ENCODE measurements around the gene SCAF8.
"Not testable (repeated sequence)": the region's sequence is repeated elsewhere in the genome, so short reads cannot be mapped to it uniquely, and the experiment has no call there.

The SCAF8 gene

DNA sequence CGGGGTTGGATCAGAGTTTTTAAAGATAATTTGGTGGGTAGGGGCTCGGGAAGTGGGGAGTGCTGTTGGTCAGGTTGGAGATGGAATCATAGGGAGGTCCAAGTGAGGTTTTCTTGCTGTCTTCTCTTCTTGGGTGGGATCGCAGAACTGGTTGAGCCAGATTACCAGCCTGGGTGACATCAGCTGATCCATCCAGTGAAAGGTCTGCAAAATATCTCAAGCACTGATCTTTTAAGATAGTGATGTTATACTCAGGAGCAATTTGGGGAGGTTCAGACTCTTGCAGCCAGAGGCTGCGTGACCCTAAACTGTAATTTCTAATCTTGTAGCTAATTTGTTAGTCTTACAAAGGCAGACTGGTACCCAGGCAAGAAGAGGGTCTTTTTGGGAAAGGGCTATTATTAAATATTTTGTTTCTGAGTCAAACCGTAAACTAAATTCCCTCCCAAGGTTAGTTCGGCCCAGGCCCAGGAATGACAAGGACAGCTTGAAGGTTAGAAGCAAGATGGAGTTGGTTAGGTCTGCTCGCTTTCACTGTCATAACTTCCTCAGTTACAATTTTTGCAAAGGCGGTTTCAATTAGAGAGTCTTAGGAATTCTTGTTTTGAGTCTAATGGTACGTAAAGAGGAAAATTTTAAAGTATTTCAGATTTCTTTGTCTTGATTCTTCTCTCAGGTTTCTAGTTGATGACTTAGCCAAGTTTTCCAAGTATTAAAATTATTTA is 53.1 kb downstream of the SCAF8 start:
- no peak for DNase-seq

DNA sequence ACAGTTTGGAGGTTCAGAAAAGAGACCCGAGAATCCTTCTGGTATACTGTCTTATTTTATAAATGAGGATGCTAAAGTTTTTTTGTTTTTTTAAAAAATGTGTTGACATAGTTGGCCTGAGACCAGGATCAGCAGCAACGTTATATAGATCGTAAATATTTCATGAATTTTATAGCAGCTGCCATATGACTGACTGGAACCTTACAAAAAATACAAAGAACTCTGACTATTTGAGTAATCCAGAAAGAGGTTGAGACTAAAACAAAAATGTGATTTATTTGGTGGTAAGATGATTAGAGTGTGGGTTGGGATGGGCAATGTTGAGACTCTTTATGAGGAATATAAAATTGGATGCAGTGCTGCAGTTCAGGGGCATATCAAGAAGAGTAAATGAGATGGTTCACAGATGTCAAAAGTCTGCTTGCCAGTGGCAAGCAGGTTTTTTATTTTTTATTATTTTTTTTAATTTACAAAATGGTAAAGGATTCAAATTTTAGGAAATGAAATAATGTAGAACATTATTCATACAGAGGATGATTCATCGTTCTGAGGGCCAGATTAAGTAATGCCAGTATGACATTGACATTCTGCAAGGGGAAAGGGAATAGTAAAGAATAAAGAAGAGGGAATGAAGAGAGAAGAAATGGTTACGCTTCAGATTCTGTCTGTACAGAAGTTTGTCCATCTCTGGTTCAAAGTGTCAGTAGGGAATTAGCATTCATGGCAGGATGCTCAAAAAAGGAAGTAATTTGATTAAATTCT is 58.5 kb downstream of the SCAF8 start:
- no peak for DNase-seq

DNA sequence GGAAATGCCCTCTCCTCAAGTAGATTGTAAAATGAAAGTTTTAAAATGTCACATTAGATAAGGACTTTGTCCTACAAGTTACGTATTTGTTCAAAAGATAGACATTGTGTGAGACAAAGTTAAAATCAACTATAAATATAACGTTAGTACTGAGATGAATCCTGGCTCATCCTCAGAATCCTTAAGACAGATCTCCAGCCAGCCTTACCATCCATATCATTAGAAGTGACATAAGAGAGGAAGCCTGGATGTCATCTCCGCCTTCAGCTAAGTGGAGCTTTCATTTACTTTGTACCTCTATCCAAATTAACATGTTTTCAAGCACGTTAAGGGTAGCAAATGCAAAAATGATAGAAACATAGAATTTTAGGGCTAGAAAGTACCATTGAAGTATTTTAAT is 59.1 kb downstream of the SCAF8 start:
- no peak for DNase-seq

DNA sequence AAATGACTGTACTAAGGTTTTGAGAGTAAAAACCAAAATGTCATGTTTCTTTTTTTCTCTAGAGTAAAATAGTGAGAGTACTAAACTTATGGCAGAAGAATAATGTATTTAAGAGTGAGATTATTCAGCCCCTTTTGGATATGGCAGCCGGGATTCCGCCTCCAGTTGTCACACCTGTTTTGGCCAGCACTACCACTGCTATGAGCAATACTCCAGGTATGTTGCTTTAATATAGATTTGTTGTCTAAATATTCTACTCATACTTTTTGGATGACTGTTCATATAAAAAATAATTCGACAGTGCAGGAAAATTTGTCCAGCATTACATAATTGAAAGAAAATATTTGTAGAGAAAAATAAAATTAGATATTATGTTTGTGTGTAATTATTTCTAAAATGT is 59.5 kb downstream of the SCAF8 start:
- no peak for DNase-seq

DNA sequence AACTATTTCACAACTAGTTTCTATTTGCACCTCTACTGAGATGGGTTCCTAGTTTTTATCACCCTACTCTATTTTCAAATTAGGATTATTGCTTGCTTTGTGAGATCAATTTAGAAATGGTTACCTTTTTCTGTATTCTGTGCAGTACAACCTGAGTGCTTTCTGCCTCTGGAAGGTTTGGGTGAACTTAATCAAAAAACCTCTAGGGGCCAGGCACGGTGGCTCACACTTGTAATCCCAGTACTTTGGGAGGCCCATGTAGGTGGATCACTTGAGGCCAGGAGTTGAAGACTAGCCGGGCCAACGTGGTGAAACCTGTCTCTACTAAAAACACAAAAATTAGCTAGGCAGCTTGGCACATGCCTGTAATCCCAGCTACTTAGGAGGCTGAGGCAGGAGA is 63.3 kb downstream of the SCAF8 start:
- DNase-seq = no peak

DNA sequence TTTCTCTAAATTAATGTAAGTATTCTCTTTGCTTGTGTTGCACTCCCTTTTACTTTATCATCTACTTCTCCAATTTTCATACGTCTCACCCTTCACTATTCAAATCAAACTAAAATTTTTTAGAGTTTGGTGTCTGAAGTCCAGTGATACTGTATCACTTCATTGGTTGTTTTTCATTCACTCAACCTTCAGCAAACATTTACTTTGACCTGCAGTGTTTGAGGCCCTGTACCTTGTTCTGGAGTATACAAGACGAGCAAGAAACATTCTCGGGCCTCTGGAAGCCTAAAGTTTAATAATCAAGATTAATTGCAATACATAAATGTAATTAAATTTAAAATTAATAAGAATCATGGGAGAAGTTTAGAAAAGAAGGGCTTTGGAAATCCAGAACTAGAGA is 64.6 kb downstream of the SCAF8 start:
- DNase-seq = no peak

DNA sequence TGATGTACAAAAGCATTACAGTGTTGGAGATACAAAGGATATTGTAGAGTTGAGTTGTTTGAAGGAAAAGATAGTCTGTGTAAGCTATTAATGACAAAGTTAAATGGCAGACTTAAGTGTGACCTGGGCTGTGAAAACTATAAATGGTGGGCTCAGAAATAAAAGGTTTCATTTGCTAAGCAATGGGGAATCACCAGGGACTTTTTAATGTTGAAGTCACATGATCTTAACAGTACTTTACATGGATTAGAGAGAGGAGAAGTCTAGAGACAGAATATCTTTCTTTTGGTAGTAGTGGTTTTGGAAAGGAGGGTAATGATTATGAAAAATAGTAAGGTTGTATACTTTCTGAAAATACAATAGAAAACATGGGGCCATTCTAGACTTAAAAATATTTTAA is 67.1 kb downstream of the SCAF8 start:
- no peak for DNase-seq

DNA sequence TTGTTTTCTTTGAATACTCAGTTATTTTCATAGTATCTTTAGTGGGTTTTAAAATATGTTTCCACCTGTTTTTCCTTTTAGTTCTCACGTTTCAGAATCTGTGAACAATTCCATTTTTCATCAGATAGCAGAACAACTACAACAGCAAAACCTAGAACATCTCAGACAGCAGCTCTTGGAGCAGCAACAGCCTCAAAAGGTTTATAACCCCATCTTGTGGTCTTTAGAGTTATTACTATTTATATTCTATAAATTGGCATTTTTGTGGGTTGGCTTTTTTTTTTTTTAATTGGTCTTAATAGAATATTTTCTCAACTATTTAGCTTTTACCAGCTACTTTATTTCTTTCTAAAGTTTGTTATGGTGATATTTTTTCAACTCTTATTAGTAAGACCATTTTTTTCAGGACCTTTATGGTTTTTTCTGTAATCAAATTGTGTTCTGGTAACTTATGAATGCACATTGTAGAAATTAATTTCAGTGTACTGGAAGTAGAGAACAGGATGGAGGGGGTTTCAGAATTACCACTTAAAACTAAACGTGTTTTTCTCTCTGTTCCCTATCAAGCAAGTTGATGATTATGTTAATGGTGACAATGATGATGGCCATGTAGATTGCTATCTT is 72.2 kb downstream of the SCAF8 start:
- no peak for DNase-seq

DNA sequence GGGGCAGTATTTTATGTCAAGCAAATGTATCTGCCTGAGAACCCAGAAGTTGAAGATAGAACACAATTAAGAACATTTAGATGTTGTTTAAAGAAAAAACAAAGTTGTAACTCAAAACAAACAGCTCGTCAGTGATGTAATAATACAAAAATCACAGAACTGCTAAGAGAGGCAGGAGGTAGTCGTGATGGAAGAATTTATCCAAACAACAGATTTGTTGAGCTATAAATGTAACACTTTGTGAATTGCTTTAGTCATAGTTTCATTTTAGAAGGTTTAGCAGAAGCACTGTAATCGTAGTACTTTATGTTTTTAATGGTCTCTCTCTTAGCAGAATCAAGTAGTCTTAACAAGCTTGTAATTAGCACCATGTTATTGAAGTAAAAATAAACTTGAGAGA is 73.6 kb downstream of the SCAF8 start:
- DNase-seq = no peak

DNA sequence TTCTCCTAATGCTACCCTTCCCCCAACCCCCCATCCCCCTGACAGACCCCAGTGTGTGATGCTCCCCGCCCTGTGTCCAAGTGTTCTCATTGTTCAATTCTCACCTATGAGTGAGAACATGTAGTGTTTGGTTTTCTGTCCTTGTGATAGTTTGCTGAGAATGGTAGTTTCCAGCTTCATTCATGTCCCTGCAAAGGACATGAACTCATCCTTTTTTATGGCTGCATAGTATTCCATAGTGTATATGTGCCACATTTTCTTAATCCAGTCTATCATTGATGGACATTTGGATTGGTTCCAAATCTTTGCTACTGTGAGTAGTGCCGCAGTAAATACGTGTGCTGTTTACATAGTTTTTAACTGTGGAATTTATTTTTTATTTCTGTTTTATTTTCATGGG is 78.4 kb downstream of the SCAF8 start:
- DNase-seq = not testable (repeated sequence)

DNA sequence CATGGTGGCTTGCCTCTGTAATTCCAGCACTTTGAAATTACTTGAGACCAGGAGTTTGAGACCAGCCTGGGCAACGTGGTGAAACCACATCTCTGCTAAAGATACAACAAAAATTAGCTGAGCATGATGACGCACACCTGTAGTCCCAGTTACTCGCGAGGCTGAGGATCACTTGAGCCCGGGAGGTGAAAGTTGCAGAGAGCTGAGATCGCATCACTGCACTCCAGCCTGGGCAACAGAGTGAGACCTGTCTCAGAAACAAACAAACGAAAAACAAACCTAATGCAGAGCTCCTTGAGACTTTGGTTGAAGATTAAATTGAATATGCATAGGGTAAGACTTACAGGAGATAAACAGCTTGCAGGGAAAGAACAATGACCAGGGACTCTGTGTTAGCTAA is 80.8 kb downstream of the SCAF8 start:
- peak; percentile 5 for DNase-seq

DNA sequence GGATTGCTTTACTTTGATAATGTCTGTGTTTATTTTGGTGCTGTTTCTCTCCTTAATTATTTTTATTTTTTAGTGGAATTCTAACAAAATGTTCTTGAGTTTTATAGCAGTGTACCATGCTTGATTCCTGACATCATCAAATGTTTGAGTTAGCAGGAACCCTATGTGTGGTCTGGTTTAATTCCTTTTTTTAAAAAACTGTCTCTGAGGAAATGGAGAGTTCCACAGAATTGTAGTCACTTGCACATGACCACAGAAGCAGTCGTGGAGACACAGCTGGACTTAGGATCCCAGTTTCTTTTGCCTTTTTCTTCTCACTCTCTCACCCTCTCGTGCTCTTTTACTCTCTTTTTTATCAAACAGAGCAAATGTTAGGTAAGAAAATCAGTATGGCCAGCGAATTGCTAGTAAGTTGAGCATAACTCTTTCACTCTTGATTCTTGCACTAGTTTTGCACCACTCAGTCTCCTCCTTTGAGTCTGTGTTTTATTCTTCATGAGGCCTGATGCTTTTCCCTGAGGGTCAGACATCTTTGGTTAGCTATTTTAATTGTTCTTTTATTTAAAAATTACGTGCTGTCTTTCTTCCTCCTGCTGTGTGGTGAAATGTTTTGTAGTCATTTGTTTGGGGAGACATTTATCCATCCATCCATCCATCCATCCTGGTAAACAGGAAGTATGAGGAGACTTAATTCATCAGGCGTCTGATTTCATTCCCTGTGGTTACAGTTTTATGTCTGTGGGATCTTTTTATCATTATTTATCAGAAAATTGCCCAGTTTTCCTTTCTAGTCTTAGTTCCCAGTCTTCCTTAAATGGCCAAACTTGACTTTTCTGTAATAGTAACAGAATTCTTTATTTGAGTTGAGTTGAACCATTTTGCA is 83.0 kb downstream of the SCAF8 start:
- DNase-seq = no peak

DNA sequence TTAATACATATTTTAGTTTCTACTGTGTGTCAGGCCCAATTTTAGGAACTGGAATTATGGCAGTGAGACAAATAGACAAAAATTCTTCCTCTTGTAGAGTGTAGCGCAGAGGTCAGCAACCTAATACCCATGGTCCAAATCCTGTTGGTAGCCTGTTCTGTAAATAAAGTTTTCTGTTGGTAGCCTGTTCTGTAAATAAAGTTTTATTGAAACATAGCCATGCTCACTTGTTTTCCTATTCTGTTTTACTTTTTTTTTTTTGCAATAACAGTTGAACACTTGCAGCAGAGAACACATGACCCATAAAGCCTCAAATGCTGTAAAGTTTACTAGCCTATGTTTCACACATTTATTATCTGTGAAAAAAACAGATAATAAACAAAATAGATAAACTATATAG is 87.9 kb downstream of the SCAF8 start:
- DNase-seq = no peak

DNA sequence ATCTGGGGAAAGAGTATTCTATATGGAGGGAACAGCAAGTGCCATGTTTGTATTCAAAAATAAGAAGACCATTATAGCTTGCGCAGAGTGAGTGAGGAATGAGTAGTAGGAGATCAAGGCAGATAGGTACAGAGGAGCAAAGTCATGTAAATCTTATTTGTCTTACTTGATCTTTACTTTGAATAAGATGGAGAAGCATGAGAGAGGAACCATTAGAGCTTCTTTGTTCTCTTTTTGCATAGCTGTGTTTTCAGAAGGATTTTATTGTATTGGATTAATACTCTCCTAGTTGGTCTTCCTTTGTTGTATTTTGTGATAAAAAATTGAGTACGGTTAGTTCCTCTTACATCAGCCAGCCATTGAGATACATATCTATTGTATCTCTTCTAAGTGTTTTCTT is 88.4 kb downstream of the SCAF8 start:
- DNase-seq = no peak

DNA sequence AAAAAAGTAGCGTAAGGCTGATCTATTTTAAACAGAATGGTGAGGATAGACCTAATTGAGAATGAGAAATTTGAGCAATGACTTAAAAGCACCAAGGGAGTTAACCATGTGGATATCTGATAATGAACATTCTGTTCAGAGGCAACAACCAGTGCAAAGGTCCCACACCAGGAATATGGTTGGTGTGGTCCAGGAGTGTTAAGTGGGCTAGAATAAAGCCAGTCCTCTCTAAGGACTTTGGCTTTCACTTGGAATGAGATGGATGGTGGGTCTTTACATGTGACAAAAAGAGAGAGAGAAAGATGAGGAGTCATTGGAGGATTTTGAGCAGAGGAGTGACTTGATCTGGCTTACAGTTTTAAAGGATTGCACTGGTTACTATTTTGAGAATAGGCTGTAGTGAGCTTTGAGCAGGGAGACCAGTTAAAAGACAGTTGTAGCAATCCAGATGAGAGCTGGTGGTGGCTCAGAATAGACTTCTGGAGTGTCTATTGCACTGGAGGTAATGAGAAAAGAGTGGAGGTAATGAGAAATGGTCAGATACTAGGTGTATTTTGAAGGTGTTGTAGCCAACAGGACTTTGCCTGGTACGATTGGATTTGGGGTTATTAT is 89.8 kb downstream of the SCAF8 start:
- no peak for DNase-seq

DNA sequence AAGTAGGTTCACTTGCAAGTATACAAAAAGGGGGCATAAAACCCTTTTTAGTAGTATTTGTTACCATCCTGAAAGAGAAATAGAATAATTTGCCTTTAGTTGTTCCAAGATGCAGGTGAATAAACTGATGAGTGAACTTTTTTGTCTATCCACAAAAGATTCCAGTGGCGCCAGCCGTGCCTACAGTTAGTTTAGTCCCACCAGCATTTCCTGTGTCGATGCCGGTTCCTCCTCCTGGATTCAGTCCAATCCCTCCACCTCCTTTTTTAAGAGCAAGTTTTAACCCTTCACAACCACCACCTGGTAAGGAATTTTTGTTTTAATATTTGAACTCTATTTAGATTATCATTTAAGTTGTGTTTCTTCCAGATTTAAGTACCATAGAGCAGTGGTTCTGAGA is 90.9 kb downstream of the SCAF8 start:
- no peak for DNase-seq

DNA sequence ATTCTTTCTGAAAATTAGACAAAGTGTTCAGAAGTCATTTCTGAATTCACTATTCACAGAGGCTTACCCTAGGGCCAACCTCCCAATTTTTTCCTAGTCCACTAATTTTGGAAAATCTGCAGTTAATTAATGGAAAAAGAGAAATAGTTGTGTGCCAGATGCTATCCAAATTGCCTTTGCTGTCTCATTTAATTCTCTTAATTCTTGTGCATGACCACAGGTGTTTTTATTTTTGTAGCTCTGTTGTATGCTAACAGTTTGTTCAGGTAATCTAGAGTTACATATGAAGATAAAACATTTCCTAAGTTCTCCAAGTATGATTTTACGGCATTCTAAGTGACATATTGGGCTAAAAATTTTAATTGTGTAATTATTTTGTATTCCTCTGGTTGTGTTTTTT is 96.8 kb downstream of the SCAF8 start:
- no peak for DNase-seq

DNA sequence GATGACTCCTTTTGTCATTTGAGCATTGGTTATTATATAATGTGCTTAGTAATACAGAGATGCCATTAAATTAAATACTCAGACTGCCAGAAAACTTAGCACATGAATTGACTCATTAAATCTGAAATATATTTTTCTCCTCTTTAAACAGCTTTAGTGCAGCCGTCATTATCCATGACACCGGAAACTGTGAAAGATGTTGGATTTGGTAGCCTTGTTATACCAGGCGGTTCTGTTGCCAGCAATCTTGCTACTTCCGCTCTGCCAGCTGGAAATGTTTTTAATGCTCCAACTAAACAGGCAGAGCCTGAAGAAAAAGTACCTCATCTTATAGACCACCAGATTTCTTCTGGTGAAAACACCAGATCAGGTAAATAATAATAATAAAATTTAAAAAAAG is 97.6 kb downstream of the SCAF8 start:
- no peak for DNase-seq

DNA sequence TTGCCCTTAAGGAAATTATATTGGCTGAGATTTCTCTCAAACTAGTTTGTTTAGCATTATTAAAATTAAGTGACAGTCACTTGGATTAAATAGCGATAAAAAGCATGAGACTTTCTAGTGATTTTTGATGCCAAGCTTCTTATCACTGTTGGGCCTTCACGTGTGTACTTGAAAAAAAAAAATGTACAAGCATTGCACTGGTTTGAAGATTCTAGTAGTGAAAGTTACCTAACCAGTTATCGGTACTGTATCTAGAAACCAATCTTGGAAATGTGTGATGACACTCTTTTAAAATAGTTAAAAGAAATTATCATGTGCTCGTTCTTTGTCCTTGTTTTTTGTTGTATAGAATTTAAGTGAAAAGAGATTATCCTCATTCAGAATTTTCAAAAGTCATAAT is 102.1 kb downstream of the SCAF8 start:
- no peak for DNase-seq

DNA sequence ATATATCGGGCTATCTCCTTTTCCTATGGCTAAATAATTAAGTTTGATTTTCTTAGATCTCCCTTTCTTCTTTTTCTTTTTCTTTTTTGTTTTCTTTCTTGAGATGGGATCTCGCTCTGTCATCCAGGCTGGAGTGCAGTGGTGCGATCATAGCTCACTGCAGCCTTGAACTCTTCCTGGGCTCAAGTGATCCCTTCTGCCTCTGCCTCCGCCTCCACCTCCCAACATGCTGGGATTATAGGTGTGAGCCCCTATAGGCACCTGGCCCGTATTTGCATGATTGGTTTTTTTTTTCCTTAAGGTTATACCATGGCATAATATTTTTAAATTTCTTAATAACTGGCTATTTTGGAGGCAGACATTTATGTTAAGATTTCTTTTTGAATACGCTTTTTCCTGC is 106.3 kb downstream of the SCAF8 start:
- DNase-seq = no peak

DNA sequence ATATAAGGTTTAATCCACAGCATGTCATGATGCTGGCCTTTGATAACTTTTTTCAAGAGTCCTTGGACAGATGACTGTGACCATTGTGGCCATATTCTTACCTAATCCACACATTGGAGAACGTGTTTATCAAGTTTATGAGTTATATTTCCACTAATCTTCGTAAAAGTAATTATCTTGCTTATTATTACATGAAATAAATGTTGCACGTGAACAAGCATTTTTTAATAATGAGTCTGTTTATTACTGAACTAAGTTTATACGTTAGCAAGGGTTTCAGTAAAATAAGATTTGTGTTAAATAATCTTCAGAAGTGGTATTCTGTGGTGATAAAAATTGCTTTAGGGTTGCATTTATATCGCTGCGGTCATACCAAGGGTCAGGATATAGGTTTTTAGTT is 107.1 kb downstream of the SCAF8 start:
- DNase-seq = no peak

DNA sequence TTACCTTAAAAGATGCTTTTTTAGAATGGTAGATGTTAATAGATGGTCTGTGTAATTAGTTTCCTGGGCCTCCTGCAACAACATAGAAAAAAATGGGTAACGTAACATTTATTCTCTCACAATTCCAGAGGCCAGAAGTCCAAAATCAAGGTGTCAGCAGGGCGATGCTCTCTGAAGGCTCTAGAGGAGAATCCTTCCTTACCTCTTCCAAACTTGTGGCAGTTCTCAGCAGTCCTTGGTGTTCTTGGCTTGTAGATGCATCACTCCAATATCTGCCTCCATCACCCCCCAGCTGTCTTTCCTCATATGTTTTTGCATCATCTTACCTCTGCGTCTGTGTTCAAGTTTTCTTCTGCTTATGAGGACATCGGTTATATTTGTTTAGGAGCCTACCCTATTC is 107.9 kb downstream of the SCAF8 start:
- DNase-seq = no peak

DNA sequence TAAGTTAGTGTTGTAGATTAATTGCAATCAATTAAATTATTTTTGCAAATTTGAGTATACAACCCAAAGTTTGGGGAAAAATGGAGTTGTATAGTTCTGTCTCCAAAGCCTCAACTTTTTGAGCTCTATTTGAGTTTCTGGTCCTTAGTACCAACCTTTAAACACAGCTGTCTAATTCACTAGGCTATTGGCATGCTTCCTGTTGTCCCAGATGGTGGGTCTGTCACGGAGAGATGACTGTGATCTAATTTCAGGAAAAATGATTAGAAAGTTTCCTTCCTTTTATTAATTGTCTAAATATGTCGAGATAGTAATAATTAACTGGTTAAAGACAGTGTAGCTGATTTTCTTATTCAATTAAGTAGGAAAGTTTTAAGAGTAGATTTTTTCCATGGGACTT is 109.6 kb downstream of the SCAF8 start:
- no peak for DNase-seq
